22Rv1 (cell line): ENCODE measurements around the gene RGS11.

Experiments
- CTCF ChIP-seq: fragments of 450-650 bp; IDR thresholded peaks from 2 replicates; pipeline ENCODE4 v1.5.1; 2017; ENCODE audit warnings: mild to moderate bottlenecking
- ZFX ChIP-seq: fragments of 450-650 bp; IDR thresholded peaks from 2 replicates; pipeline ENCODE4 v1.6.1; 2017; ENCODE audit warnings: antibody characterized with exemption, borderline replicate concordance

GRCh38 chr16:245105-245504 is 30.6 kb downstream of the RGS11 start:
- TF ChIP-seq CTCF, result no peak
- TF ChIP-seq ZFX, result no peak
